DMS114 treated with DMSO at 0.1 percent for 48 hours (cell line): ENCODE data around the gene ADAMTS10.
"Not testable (repeated sequence)": the region's sequence is repeated elsewhere in the genome, so short reads cannot be mapped to it uniquely, and the experiment has no call there.

Experiments
- DNase-seq: peaks from one replicate; lab custom pipeline; 2025; ENCODE audit not compliant: unreplicated experiment; lab: John Stamatoyannopoulos, UW

ADAMTS10 gene

DNA sequence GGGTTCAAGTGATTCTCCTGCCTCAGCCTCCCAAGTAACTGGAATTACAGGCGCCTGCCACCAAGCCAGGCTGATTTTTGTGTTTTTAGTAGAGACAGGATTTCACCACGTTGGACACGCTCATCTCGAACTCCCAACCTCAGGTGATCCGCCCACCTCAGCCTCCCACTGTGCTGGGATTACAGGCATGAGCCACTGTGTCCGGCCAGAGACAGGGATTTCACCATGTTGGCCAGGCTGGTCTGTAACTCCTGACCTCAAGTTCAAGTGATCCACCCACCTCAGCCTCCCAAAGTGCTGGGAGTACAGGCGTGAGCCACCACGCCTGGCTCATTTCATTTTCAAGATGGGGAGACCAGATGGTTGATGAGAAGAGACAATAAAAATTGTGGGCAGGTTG lies 45.6 kb downstream of the ADAMTS10 start:
- DNase-seq: not testable (repeated sequence)

DNA sequence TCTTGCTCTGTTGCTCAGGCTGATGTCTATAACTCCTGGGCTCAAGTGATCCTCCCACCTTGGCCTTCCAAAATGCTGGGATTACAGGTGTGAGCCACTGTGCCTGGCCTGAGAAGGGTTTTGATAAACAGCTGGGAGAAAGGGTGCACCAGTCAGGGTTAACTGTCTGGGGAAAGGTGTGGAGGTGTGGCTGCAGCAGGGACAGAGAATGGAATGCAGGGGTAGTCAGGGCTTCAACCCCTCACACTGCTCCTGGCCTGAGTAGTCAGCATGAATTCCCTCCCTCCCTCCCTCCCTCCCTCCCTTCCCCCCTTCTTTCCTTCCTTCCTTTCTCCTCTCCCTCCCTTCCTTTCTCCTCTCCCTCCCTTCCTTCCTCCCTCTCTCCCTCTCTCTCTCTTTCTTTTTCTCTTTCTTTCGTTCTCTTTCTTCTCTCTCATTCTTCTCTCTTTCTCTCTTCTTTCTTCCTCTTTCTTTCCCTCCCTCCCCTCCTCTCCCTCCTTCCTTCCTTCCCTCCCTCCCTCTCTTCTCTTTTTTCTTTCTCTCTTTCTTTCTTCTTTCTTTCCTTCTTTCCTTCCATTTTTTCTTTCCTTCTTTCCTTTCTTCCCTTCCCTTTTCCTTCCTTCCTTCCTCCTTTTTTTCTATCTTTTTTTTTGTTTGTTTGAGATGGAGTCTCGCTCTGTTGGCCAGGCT lies 49.3 kb downstream of the ADAMTS10 start:
- no peak for DNase-seq

DNA sequence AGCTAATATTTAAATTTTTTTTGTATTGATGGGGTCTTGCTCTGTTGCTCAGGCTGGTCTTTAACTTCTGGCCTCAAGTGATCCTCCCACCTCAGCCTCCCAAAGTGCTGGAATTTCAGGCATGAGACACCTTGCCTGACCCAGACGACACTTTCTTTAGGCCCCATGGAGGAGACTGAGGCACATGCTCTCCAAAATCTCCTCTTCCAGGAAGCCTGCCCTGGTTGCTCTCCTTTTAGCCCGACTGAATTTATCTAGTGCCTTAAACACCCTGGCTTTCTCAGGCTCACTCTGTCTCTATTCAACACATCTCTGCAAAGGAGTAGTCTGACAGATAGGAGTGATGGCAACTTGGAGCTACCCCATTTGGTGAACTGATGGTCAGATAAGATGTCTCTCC lies 52.2 kb downstream of the ADAMTS10 start:
- DNase-seq: no peak

- DNase-seq: no peak
These were observed 52.8 kb downstream of the ADAMTS10 start for GRCh38 chr19:8557642-8558238.

- not testable (repeated sequence) for DNase-seq
These were observed 56.8 kb downstream of the ADAMTS10 start for GRCh38 chr19:8553729-8554128.

DNA sequence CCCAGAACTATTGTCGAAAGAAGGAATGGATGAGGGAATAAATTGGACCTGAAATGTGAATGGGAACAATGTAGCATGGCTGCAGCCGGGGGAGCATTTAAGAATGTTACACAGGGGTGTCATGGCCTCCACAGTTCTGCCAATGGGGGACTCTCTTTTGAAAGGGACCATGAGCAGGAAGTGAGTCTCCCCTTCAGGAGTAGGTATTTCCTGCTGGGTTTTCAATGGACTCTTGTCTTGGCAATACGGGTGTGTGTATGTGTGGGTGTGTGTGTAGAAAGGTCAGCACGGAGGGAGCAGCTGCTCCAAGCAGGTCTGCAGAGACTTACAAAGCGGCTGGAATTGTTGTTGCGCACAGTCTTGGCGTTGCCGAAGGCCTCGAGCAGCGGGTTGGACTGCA lies 57.7 kb downstream of the ADAMTS10 start:
- DNase-seq: no peak

GRCh38 chr19:8550070-8550469 lies 60.4 kb downstream of the ADAMTS10 start:
- no peak for DNase-seq

GRCh38 chr19:8545743-8546142 lies 64.8 kb downstream of the ADAMTS10 start:
- DNase-seq: no peak

GRCh38 chr19:8544168-8544567 lies 66.3 kb downstream of the ADAMTS10 start:
- DNase-seq: no peak

DNA sequence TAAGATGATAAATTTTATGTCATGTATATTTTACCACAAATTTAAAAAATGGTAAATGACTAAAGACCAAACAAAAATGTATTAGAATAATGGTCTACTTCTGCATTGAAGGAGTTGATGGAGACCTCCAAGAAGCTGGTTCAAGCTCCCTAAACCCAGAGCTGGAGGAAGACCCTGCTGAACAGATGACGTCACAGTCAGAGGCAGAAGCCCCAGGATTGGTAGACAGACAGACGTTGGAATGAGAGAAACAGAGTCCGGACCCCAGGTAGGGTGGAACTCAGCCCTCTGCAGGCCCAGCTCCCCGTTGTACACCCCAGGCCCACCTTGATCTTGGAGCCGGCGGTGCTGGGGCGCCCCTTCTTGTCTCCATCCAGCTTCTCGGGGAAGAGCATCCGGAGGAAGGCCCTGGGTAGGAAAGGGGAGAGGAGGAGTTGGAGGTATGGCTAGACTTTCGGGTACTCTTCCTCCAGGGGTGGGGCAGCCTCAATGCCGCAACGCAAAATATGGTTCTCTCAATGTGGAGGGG lies 70.8 kb downstream of the ADAMTS10 start:
- DNase-seq: no peak

GRCh38 chr19:8537099-8537498 lies 73.4 kb downstream of the ADAMTS10 start:
- DNase-seq: no peak

DNA sequence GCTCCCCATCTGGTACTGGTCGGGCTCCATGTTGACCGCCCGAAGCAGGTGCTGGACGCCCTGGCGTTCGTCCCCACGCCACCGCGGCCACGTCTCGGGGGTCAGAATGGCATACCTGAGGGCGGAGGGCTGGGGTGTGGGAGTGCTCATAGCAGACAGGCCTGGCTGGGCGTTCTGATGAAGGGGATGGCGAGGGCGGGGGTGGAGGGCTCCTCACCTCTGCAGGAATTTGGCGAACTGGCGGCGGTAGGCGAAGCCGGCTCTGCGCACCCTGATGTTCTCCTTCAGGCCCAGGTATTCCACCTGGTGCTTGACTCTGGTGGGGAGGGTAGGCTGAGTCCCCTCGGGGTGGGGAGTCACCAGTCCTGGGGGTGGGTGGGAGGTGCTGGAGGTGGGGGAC lies 74.2 kb downstream of the ADAMTS10 start:
- no peak for DNase-seq

DNA sequence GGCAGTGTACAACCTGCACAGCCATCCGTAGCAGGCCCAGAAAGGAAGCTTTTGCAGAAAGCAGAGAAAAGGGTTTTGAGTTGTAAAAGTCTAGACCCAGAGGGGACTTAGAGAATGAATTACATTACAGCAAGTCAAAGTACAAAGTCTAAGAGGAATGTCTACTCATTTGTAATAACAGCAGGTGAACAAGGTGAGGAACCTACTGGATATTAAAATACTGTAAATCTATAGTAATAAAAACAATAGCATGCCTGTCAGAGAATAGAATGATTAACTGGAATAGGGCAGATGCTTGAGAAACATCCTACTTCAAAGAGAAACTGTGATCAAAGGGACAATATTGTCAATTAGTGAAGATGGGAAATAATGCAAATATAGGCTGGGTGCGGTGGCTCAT lies 78.3 kb downstream of the ADAMTS10 start:
- DNase-seq: no peak

- DNase-seq: no peak
These were observed 79.0 kb downstream of the ADAMTS10 start for GRCh38 chr19:8531470-8531869.
